Endothelial cell of umbilical vein (primary cell): ENCODE results near the gene BCL2A1.

ENCODE experiments used
- CTCF ChIP-seq, 2 donors: IDR thresholded peaks; 1 replicate in 1 of 2; 2 replicates in 1 of 2; pipeline ENCODE4 v1.5.1; 2011; ENCODE audit warnings: low read length in 2 of 2, mild to moderate bottlenecking in 2 of 2, moderate library complexity in 2 of 2, control low read depth in 1 of 2, inconsistent platforms in 1 of 2, low read depth in 1 of 2; ENCODE audit not compliant: insufficient read depth in 1 of 2; ENCODE audit errors: extremely low read depth in 1 of 2
- POLR2A ChIP-seq: IDR thresholded peaks from 2 replicates; pipeline ENCODE4 v1.6.1; 2012; ENCODE audit warnings: low read depth, mild to moderate bottlenecking, control low read depth, low read length

DNA sequence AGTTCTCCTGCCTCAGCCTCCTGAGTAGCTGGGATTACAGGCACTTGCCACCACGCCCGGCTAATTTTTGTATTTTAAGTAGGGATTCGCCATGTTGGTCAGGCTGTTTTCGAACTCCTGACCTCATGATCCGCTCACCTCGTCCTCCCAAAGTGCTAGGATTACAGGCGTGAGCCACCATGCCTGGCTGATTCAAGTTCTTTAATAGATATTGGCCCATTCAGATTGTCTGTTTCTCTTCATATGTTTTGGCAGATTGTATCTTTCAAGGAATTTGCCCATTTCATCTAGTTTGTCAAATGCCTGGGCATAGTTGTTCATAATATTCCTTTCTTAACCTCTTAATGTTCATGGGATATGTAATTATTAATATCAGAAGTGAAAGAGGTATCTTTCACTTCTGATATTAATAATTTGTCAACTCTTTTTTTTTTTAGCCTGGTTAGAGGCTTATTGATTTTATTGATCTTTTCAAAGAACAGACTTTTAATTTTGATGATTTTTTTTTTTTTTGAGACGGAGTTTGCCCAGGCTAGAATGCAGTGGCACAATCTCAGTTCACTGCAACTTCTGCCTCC is 48.3 kb upstream of the BCL2A1 start:
- TF ChIP-seq POLR2A, result no peak
- no peak for TF ChIP-seq CTCF (IDR thresholded peaks at IDR 0.05; ENCODE audit: extremely low read depth in 1 of 2, insufficient read depth in 1 of 2, low read depth in 1 of 2, low read length in 2 of 2)
